Measurements from ENCODE around the gene HCAR3. TPM values are rescaled to one million over a fixed set of nuclear protein-coding genes. Genes with fewer than 3 reads are reported as not detected.

Gene HCAR3
- total RNA-seq, 4 donors from 2014 or later, result 0.42 TPM; not detected in 3

DNA sequence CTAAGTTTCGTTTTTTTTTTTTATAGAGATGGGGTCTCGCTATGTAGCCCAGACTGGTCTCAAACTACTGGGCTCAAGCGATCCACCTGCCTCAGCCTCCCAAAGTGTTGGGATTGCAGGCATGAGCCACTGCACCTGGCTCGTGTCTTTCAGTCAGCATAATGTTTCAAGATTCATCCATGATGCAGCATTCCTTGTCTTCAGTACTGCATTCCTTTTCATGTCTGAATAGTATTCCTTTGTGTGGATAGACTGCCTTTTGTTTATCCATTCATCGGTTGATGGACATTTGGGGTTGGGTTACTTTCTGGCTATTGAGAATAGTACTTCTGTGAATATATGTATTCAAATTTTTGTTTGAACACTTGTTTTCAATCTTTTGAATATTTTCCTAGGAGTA lies 50.9 kb downstream of the HCAR3 start:
- DNase-seq (ENCODE audit: low spot score in 2 of 2), result no peak

DNA sequence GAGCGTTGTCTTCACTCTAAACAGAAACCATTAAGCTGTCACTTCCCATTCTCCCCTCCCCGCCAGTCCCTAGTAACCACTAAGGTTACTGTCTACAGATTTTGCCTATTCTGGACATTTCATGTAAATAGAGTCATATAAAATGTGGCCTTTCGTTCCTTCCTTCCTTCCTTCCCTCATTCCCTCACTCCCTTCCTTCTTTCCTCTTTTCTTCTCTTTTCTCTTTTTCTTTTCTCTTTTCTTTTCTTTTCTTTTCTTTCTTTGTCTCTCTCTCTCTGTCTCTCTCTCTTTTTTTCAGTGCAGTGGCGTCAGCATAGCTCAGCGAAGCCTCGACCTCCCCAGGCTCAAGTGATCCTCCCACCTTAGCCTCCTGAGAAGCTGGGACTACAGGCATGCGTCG lies 51.3 kb downstream of the HCAR3 start:
- no peak overlapping the region for H3K27ac ChIP-seq
- no peaks in the 10 kb centered on the region for H3K36me3 ChIP-seq
- no peak for DNase-seq (ENCODE audit: low spot score in 2 of 2)
- TF ChIP-seq POLR2A (IDR thresholded peaks at IDR 0.05), result no peak
- no peak for TF ChIP-seq EP300 (IDR thresholded peaks at IDR 0.05)
- TF ChIP-seq, protein P1, sequence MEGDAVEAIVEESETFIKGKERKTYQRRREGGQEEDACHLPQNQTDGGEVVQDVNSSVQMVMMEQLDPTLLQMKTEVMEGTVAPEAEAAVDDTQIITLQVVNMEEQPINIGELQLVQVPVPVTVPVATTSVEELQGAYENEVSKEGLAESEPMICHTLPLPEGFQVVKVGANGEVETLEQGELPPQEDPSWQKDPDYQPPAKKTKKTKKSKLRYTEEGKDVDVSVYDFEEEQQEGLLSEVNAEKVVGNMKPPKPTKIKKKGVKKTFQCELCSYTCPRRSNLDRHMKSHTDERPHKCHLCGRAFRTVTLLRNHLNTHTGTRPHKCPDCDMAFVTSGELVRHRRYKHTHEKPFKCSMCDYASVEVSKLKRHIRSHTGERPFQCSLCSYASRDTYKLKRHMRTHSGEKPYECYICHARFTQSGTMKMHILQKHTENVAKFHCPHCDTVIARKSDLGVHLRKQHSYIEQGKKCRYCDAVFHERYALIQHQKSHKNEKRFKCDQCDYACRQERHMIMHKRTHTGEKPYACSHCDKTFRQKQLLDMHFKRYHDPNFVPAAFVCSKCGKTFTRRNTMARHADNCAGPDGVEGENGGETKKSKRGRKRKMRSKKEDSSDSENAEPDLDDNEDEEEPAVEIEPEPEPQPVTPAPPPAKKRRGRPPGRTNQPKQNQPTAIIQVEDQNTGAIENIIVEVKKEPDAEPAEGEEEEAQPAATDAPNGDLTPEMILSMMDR (IDR thresholded peaks at IDR 0.05), result no peak
- peaks cover 0 to 6% (median 2%) of the 10 kb centered on the region in 4 donors for H3K4me1 ChIP-seq
- no peaks in the 10 kb centered on the region for H3K27me3 ChIP-seq
- no peak overlapping the region for H3K4me3 ChIP-seq
- H3K9me3 ChIP-seq, result no peaks in the 10 kb centered on the region
- 82 to 86% methylated on average over 8 of the region's 8 CpGs for WGBS, 2 donors

More for the DNA sequence above, 50.9 kb downstream of the HCAR3 start:
- Histone ChIP-seq H3K9me3 (no peaks in the 10 kb centered on the region), H3K27me3 (no peaks in the 10 kb centered on the region), H3K27ac (no peak overlapping the region), H3K4me1 (peaks cover 0 to 6% (median 2%) of the 10 kb centered on the region in 4 donors), H3K4me3 (no peak overlapping the region), H3K36me3 (no peaks in the 10 kb centered on the region)
- 86 to 88% methylated on average over 5 of the region's 5 CpGs for WGBS, 2 donors
- TF ChIP-seq, protein P1 (IDR thresholded peaks at IDR 0.05), result no peak
- TF ChIP-seq EP300 (IDR thresholded peaks at IDR 0.05), result no peak
- TF ChIP-seq POLR2A (IDR thresholded peaks at IDR 0.05), result no peak

Small RNA genes within 50 kb of the gene (small RNA-seq; reads per million reads assigned to genes)
- not detected for gene AC026333.2

Other genes starting within 250 kb of the HCAR3 start
- 10 to 100 TPM; 22.2 to 32.6 (median 27.4) TPM for gene ZCCHC8, start 215.9 kb downstream of the HCAR3 start, total RNA-seq
- 100 to 1,000 TPM in 1 of 4 donors, 10 to 100 TPM in 3; 66.6 to 128 (median 80.7) TPM for gene RSRC2, start 189.9 kb downstream of the HCAR3 start, total RNA-seq
- 10 to 100 TPM; 14.2 to 27.8 (median 19.7) TPM for gene KNTC1, start 189.6 kb downstream of the HCAR3 start, total RNA-seq
- 1 to 10 TPM in 3 of 4 donors, not detected in 1; 2.3 to 6.3 (median 3.3) TPM for gene HCAR2, start 13.5 kb downstream of the HCAR3 start, total RNA-seq
- 1 to 10 TPM in 2 of 4 donors, under 1 TPM in 2; under 0.01 to 1.8 (median 1.1) TPM for gene HCAR1, start 14.0 kb upstream of the HCAR3 start, total RNA-seq
- gene DENR, start 36.0 kb upstream of the HCAR3 start, total RNA-seq, result 10 to 100 TPM; 12.6 to 25.1 (median 17.3) TPM
- gene CCDC62, start 57.8 kb upstream of the HCAR3 start, total RNA-seq, result 1 to 10 TPM in 2 of 4 donors, under 1 TPM in 2; 0.78 to 1.5 (median 1.2) TPM
- 10 to 100 TPM; 10.3 to 22.5 (median 16.9) TPM for gene HIP1R, start 118.6 kb upstream of the HCAR3 start, total RNA-seq
- 10 to 100 TPM; 24.5 to 28.4 (median 25.8) TPM for gene VPS37B, start 179.3 kb upstream of the HCAR3 start, total RNA-seq
- 10 to 100 TPM in 1 of 4 donors, 1 to 10 TPM in 3; 4.2 to 11.4 (median 6.0) TPM for gene ABCB9, start 249.7 kb upstream of the HCAR3 start, total RNA-seq